Measurements from ENCODE around the gene OPCML.

DNA sequence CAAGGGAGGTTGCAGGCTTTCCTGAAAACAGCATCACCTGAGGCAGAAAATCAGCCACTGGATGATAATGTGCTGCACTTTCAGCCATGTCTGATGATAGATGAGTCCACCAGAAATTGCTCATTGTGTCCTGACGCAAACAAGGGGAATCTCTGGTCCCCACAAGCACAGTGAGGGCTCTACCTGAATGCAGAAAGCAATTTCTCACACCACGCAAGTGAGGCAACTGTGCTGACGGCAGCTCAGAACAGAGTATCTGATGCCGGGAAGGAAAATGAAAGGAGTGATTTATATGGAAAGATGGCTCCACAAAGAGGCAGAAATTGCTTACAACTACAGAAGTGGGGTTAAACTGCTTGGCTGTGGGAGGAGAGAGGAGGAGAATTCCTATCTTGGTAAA is 867.1 kb downstream of the OPCML start:
- TF ChIP-seq ZBTB21 (CRISPR knock-in tag; IDR thresholded peaks at IDR 0.05) = no peak
- no peak for TF ChIP-seq SPEN (CRISPR knock-in tag; IDR thresholded peaks at IDR 0.05; ENCODE audit: low read depth)
- TF ChIP-seq, protein P1, sequence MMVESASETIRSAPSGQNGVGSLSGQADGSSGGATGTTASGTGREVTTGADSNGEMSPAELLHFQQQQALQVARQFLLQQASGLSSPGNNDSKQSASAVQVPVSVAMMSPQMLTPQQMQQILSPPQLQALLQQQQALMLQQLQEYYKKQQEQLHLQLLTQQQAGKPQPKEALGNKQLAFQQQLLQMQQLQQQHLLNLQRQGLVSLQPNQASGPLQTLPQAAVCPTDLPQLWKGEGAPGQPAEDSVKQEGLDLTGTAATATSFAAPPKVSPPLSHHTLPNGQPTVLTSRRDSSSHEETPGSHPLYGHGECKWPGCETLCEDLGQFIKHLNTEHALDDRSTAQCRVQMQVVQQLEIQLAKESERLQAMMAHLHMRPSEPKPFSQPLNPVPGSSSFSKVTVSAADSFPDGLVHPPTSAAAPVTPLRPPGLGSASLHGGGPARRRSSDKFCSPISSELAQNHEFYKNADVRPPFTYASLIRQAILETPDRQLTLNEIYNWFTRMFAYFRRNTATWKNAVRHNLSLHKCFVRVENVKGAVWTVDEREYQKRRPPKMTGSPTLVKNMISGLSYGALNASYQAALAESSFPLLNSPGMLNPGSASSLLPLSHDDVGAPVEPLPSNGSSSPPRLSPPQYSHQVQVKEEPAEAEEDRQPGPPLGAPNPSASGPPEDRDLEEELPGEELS (CRISPR knock-in tag; IDR thresholded peaks at IDR 0.05) = no peak

Measured in HepG2 (cell line).